Measurements from ENCODE around the gene FBXO48. TPM values are rescaled to one million over a fixed set of nuclear protein-coding genes. Genes with fewer than 3 reads are reported as not detected.

Gene FBXO48
- total RNA-seq, 4 donors from 2014 or later = 0.60 to 2.6 (median 2.2) TPM

DNA sequence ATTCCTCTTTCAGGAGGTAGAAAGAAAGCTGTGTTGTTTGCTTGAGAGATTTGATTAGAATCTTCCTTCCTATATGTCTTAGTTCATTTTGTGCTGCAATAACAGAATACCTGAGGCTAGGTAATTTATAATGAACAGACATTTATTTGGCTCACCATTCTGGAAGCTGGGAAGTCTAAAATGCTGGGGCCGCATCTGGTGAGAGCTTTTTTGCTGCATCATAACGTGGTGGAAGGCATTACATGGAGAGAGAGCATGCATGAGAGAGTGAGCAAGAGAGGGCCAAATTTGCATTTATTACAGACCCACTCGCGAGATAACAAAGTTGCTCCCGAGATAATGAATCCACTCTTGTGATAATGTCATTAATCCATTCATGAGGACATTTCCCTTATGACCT lies 34.7 kb upstream of the FBXO48 start:
- WGBS, 2 donors (ENCODE audit: low coverage in 1 of 2) = 86 to 90% methylated on average over 2 to 5 of the region's 5 CpGs
- Histone ChIP-seq H3K4me3 (no peak overlapping the region), H3K27me3 (no peaks in the 10 kb centered on the region), H3K36me3 (no peaks in the 10 kb centered on the region), H3K4me1 (peaks cover 0 to 7% (median 0%) of the 10 kb centered on the region in 4 donors), H3K9me3 (peaks cover 0 to under 1% of the 10 kb centered on the region in 2 donors), H3K27ac (no peak overlapping the region)
- intact Hi-C loops (cut with DNase I; ENCODE audit: low total_unique reads) = no loop called here
- DNase-seq = no peak
- in situ Hi-C loops (cut with MboI; ENCODE audit: low pct_ligation_motif_present in 1 of 4, low pct_unique_long_range_greater_than_20kb in 1 of 4, low sequenced_read_pairs in 3 of 4) = no loop called here
- TF ChIP-seq, protein P1, sequence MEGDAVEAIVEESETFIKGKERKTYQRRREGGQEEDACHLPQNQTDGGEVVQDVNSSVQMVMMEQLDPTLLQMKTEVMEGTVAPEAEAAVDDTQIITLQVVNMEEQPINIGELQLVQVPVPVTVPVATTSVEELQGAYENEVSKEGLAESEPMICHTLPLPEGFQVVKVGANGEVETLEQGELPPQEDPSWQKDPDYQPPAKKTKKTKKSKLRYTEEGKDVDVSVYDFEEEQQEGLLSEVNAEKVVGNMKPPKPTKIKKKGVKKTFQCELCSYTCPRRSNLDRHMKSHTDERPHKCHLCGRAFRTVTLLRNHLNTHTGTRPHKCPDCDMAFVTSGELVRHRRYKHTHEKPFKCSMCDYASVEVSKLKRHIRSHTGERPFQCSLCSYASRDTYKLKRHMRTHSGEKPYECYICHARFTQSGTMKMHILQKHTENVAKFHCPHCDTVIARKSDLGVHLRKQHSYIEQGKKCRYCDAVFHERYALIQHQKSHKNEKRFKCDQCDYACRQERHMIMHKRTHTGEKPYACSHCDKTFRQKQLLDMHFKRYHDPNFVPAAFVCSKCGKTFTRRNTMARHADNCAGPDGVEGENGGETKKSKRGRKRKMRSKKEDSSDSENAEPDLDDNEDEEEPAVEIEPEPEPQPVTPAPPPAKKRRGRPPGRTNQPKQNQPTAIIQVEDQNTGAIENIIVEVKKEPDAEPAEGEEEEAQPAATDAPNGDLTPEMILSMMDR (IDR thresholded peaks at IDR 0.05) = no peak
- TF ChIP-seq EP300 (IDR thresholded peaks at IDR 0.05; ENCODE audit: low read depth) = no peak
- no peak for TF ChIP-seq POLR2A (IDR thresholded peaks at IDR 0.05)
- TF ChIP-seq POLR2AphosphoS5 (IDR thresholded peaks at IDR 0.05) = no peak

GRCh38 chr2:68500649-68501048 lies 33.6 kb upstream of the FBXO48 start:
- in situ Hi-C loops (cut with MboI; ENCODE audit: low pct_ligation_motif_present in 1 of 4, low pct_unique_long_range_greater_than_20kb in 1 of 4, low sequenced_read_pairs in 3 of 4) = no loop called here
- TF ChIP-seq EP300 (IDR thresholded peaks at IDR 0.05; ENCODE audit: low read depth) (no peak), POLR2A (IDR thresholded peaks at IDR 0.05) (no peak), POLR2AphosphoS5 (IDR thresholded peaks at IDR 0.05) (no peak)
- TF ChIP-seq, protein P1 (IDR thresholded peaks at IDR 0.05) = no peak
- Histone ChIP-seq H3K27ac (no peak overlapping the region), H3K4me1 (peaks cover 0 to 4% (median 0%) of the 10 kb centered on the region in 4 donors), H3K4me3 (no peak overlapping the region), H3K9me3 (peaks cover 0 to 11% of the 10 kb centered on the region in 2 donors), H3K27me3 (no peaks in the 10 kb centered on the region), H3K36me3 (no peaks in the 10 kb centered on the region)
- intact Hi-C loops (cut with DNase I; ENCODE audit: low total_unique reads) = no loop called here
- no peak for DNase-seq
- 87 to 94% methylated on average over 4 of the region's 4 CpGs for WGBS, 2 donors (ENCODE audit: low coverage in 1 of 2)

- intact Hi-C loops (cut with DNase I; ENCODE audit: low total_unique reads) = no loop called here
- DNase-seq = no peak
- Histone ChIP-seq H3K4me3 (no peak overlapping the region), H3K27ac (no peak overlapping the region), H3K27me3 (no peaks in the 10 kb centered on the region), H3K9me3 (peaks cover 0 to 14% of the 10 kb centered on the region in 2 donors), H3K36me3 (no peaks in the 10 kb centered on the region), H3K4me1 (no peaks in the 10 kb centered on the region)
- TF ChIP-seq POLR2A (IDR thresholded peaks at IDR 0.05) (no peak), POLR2AphosphoS5 (IDR thresholded peaks at IDR 0.05) (no peak), EP300 (IDR thresholded peaks at IDR 0.05; ENCODE audit: low read depth) (no peak)
- TF ChIP-seq, protein P1 (IDR thresholded peaks at IDR 0.05) = no peak
- in situ Hi-C loops (cut with MboI; ENCODE audit: low pct_ligation_motif_present in 1 of 4, low pct_unique_long_range_greater_than_20kb in 1 of 4, low sequenced_read_pairs in 3 of 4) = loop anchor here (25.0 kb wide), 2 partner anchors 238 to 413 kb away; partner anchors contain the start of gene ARHGAP25 (in 2 of the 4)
These were observed 32.0 kb upstream of the FBXO48 start for GRCh38 chr2:68499133-68499532.

- Histone ChIP-seq H3K9me3 (peaks cover 0 to 12% of the 10 kb centered on the region in 2 donors), H3K27me3 (no peaks in the 10 kb centered on the region), H3K4me3 (no peak overlapping the region), H3K4me1 (no peaks in the 10 kb centered on the region), H3K36me3 (no peaks in the 10 kb centered on the region), H3K27ac (no peak overlapping the region)
- TF ChIP-seq POLR2A (IDR thresholded peaks at IDR 0.05) (no peak), POLR2AphosphoS5 (IDR thresholded peaks at IDR 0.05) (no peak), EP300 (IDR thresholded peaks at IDR 0.05; ENCODE audit: low read depth) (no peak)
- TF ChIP-seq, protein P1 (IDR thresholded peaks at IDR 0.05) = no peak
- in situ Hi-C loops (cut with MboI; ENCODE audit: low pct_ligation_motif_present in 1 of 4, low pct_unique_long_range_greater_than_20kb in 1 of 4, low sequenced_read_pairs in 3 of 4) = loop anchor here (25.0 kb wide), 2 partner anchors 246 to 421 kb away; partner anchors contain the start of gene ARHGAP25 (in 2 of the 4)
- WGBS, 2 donors (ENCODE audit: low coverage in 1 of 2) = 100% methylated on average over 1 of the region's 1 CpG
- intact Hi-C loops (cut with DNase I; ENCODE audit: low total_unique reads) = no loop called here
- DNase-seq = no peak
These were observed 24.5 kb upstream of the FBXO48 start for GRCh38 chr2:68491582-68491981.
